ENCODE results near the gene MANEA. TPM values are rescaled to one million over a fixed set of nuclear protein-coding genes. Genes with fewer than 3 reads are reported as not detected.

Gene MANEA
- total and polyA plus RNA-seq, 2 of the 8 experiments (the other 6 are each of a cell fraction or from before 2014, with no cell fraction given) = 2.8 to 10.4 TPM

DNA sequence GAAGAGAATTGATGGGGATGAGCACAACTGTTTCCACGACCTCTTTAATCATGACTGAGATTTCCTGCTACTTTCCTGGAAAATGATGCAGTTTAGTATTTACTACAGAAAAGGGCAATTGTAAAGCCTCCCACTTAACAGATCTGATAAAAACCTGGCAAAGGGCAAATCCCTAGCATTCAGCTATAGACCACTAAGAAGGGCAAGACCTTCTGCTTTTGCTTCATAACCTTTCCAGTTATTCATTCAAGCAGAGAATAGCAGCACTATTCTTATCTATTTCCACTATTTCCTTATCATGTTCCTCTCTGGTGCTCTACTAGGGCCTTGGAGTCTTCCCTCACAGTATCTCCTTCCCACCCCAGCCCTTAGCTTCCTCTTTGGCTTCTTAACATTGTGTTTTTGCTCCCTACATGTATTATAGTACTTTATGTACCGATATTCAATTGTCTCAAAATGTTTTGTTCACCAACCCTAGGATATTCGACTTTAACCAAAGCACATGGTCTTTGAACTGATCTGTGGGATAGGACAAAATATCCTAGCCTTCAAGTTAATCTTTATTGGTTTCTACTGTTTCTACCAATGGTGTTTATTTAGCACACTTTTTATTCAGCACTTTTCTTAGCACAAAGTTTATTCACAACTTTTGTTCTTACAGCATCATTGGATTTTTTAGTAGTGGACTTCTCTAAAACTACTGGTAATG is 32.7 kb upstream of the MANEA start:
- 0 out of 2 replicates have a peak overlapping the region, but pooled peaks have one; percentile 42 for H2AFZ ChIP-seq (ENCODE audit: low read length)
- H2BK120ac ChIP-seq (replicated peaks; ENCODE audit: low read depth, low read length) = no peak overlapping the region
- H2AK5ac ChIP-seq (ENCODE audit: low read depth, low read length) = no peak overlapping the region
- H4K8ac ChIP-seq (ENCODE audit: extremely low read depth, insufficient read depth, low read length) = no peak overlapping the region
- no peak overlapping the region for H3K23ac ChIP-seq (ENCODE audit: insufficient read length)
- no peak overlapping the region for H4K91ac ChIP-seq (replicated peaks; ENCODE audit: insufficient read length, low read length)
- H3K4me2 ChIP-seq (ENCODE audit: insufficient read depth in 1 of 2, low read depth in 2 of 2, low read length in 2 of 2) = no peak overlapping the region
- no peak overlapping the region for H3K9ac ChIP-seq (replicated peaks in 1 of 4; ENCODE audit: extremely low read depth in 1 of 4, low read depth in 3 of 4, low read length in 3 of 4)
- CTCF ChIA-PET (ENCODE audit: partially characterized antibody) = interaction anchor here (1.0 to 1.7 kb wide), 2 partner anchors 14 to 82 kb away, joined by 4 read pairs; no protein-coding TSS in a partner anchor
- no peak overlapping the region for H3K27ac ChIP-seq (ENCODE audit: low read depth, low read length)
- no peaks in the 10 kb centered on the region for H3K9me3 ChIP-seq (ENCODE audit: insufficient read depth in 2 of 2, low read depth in 1 of 2, low read length in 1 of 2)
- no peak overlapping the region for H2BK20ac ChIP-seq (ENCODE audit: low read length)
- POLR2A ChIA-PET (ENCODE audit: partially characterized antibody) = no interaction called here
- H3K79me2 ChIP-seq (ENCODE audit: control insufficient read depth in 1 of 2, insufficient read depth in 2 of 2, low read length in 2 of 2) = no peaks in the 10 kb centered on the region
- H2BK15ac ChIP-seq (ENCODE audit: low read length) = no peak overlapping the region
- H3K14ac ChIP-seq (ENCODE audit: insufficient read length) = no peak overlapping the region
- H4K20me1 ChIP-seq (replicated peaks in 1 of 2; ENCODE audit: control insufficient read depth in 1 of 2, insufficient read depth in 2 of 2, low read length in 2 of 2) = no peaks in the 10 kb centered on the region
- no peak overlapping the region for H2BK12ac ChIP-seq (ENCODE audit: low read depth, low read length)
- H2BK5ac ChIP-seq (ENCODE audit: low read depth, low read length) = no peak overlapping the region
- H3K4me1 ChIP-seq (replicated peaks in 1 of 4; ENCODE audit: control insufficient read depth in 3 of 4, insufficient read depth in 4 of 4, low read length in 3 of 4) = peaks cover 0 to 2% (median 0%) of the 10 kb centered on the region in 4 experiments; a peak in 1 of 7 replicates
- no peaks in the 10 kb centered on the region for H3K79me1 ChIP-seq (ENCODE audit: low read depth, low read length)
- no peaks in the 10 kb centered on the region for H3K23me2 ChIP-seq (ENCODE audit: low read depth, low read length)
- H3K4ac ChIP-seq (replicated peaks; ENCODE audit: insufficient read length, low read depth, low read length) = no peak overlapping the region
- TF ChIP-seq SP4 (IDR thresholded peaks at IDR 0.05; ENCODE audit: low read length) (no peak), TAF1 (IDR thresholded peaks at IDR 0.05; ENCODE audit: low read depth, low read length) (no peak), RNF2 (IDR thresholded peaks at IDR 0.05; ENCODE audit: borderline replicate concordance, low read depth, low read length, missing control alignments, poor library complexity, severe bottlenecking) (no peak), POU5F1 (IDR thresholded peaks at IDR 0.05; ENCODE audit: low read depth, low read length) (no peak), NANOG (IDR thresholded peaks at IDR 0.05; ENCODE audit: insufficient read depth, low read depth, low read length, poor library complexity, severe bottlenecking) (no peak), SIX5 (IDR thresholded peaks at IDR 0.05; ENCODE audit: low read depth, low read length) (no peak), BRCA1 (IDR thresholded peaks at IDR 0.05; ENCODE audit: low read depth, low read length) (no peak), SP2 (IDR thresholded peaks at IDR 0.05; ENCODE audit: low read length) (no peak), SRF (IDR thresholded peaks at IDR 0.05; ENCODE audit: low read depth, low read length) (no peak), TAF7 (optimal IDR thresholded peaks at IDR 0.05; ENCODE audit: borderline replicate concordance, low read depth, low read length) (no peak)
- DNase-seq (ENCODE audit: low read depth in 1 of 2, low spot score in 2 of 2) (no peak), FAIRE-seq (no peak)
- H3K4me3 ChIP-seq (ENCODE audit: extremely low read depth in 1 of 4, insufficient read depth in 2 of 4, low read depth in 3 of 4, low read length in 4 of 4) = no peak overlapping the region
- no peaks in the 10 kb centered on the region for H3K36me3 ChIP-seq (ENCODE audit: control insufficient read depth in 2 of 4, insufficient read depth in 4 of 4, low read length in 3 of 4)
- WGBS, 2 experiments (ENCODE audit: extremely low coverage in 1 of 2, insufficient coverage in 1 of 2, insufficient read length in 1 of 2, insufficient replicate concordance in 2 of 2, low coverage in 1 of 2, low lambda C conversion rate in 2 of 2, missing lambda C conversion rate in 1 of 2) = 66% methylated on average over 3 of the region's 3 CpGs; no CpG with 5 or more reads in 1 of the 2 experiments
- no peak overlapping the region for H3K56ac ChIP-seq (replicated peaks; ENCODE audit: insufficient read length, low read depth, low read length)
- H4K5ac ChIP-seq (ENCODE audit: insufficient read length, low read depth, low read length) = no peak overlapping the region
- no peak overlapping the region for H3K18ac ChIP-seq (ENCODE audit: extremely low read depth, low read length)
- H3K27me3 ChIP-seq (replicated peaks in 1 of 4; ENCODE audit: control insufficient read depth in 3 of 4, extremely low read depth in 1 of 4, insufficient read depth in 3 of 4, low read length in 3 of 4) = no peaks in the 10 kb centered on the region
